Endothelial cell of umbilical vein (primary cell): Measurements from ENCODE around the gene CMIP. TPM values are rescaled to one million over a fixed set of nuclear protein-coding genes. Genes with fewer than 3 reads are reported as not detected.
A peak's percentile ranks its signal among the peaks of the same experiment; 100 is the strongest.

Source experiments
- BruUV-seq: library from RNA; stranded (reverse); fragments of 400-500 nt; replicated peaks from 2 replicates; lab custom pipeline; 2021; lab: Mats Ljungman, UMichigan
- CTCF ChIA-PET: fragments of 300-600, 350-600 bp; sonication (Branson Sonifier 250); formaldehyde crosslinking; loops from one replicate; lab custom pipeline; 2021; ENCODE audit warnings: antibody characterized with exemption, inconsistent platforms; lab: Charles Lee
- POLR2A ChIA-PET: fragments of 300-600, 350-600 bp; sonication (Branson Sonifier 250); formaldehyde crosslinking; loops from one replicate; lab custom pipeline; 2021; ENCODE audit warnings: antibody characterized with exemption, inconsistent platforms; lab: Charles Lee
- DNase-seq: peaks from one replicate; pipeline ENCODE4 v3.0.0-alpha.2; 2011; ENCODE audit warnings: low read depth, low spot score
- FAIRE-seq: peaks from 2 replicates; lab custom pipeline; 2011; peaks lifted over from hg19 to GRCh38; lab: Jason Lieb, UNC
- H2AFZ ChIP-seq: 2 replicates; pipeline ENCODE4 v1.6.0; 2012; ENCODE audit warnings: low read depth, low read length, control low read depth, inconsistent platforms
- H3K27ac ChIP-seq: 2 replicates; pipeline ENCODE4 v1.5.1; 2011; ENCODE audit warnings: low read depth, mild to moderate bottlenecking, control low read depth, low read length, moderate library complexity; ENCODE audit not compliant: insufficient read depth
- H3K27me3 ChIP-seq, 2 experiments: 2 replicates each; pipeline versions ENCODE4 v1.6.0 to v1.6.1; 2011; ENCODE audit warnings: low read length in 2 of 2, mixed read lengths in 1 of 2; ENCODE audit not compliant: control insufficient read depth in 2 of 2, insufficient read depth in 2 of 2
- H3K36me3 ChIP-seq, 2 experiments: 2 replicates in 1 of 2; 3 replicates in 1 of 2; pipeline ENCODE4 v1.5.1; 2011; ENCODE audit warnings: low read length in 2 of 2, mild to moderate bottlenecking in 1 of 2, moderate library complexity in 1 of 2; ENCODE audit not compliant: control insufficient read depth in 2 of 2, insufficient read depth in 2 of 2; ENCODE audit errors: extremely low read depth in 1 of 2
- H3K4me1 ChIP-seq: 3 replicates; pipeline ENCODE4 v1.5.1; 2011; ENCODE audit warnings: mild to moderate bottlenecking, low read length; ENCODE audit not compliant: control insufficient read depth, insufficient read depth; ENCODE audit errors: extremely low read depth
- H3K4me2 ChIP-seq: 2 replicates; pipeline ENCODE4 v1.6.1; 2011; ENCODE audit warnings: low read length, control low read depth, mixed read lengths; ENCODE audit not compliant: insufficient read depth
- H3K4me3 ChIP-seq, 3 experiments: fragments of 200-600 bp in 1 of 3; sonication (generic), shearing (Covaris generic) in 1 of 3; replicated peaks in 1 of 3; 2 replicates each; pipeline ENCODE4 v1.5.1; 2011 to 2016; ENCODE audit warnings: control low read depth in 3 of 3, low read length in 3 of 3, mild to moderate bottlenecking in 2 of 3, inconsistent platforms in 1 of 3, low read depth in 1 of 3, moderate library complexity in 1 of 3; ENCODE audit not compliant: insufficient read depth in 1 of 3
- H3K79me2 ChIP-seq: 2 replicates; pipeline ENCODE4 v1.6.0; 2012; ENCODE audit warnings: low read length, inconsistent platforms; ENCODE audit not compliant: control insufficient read depth, insufficient read depth
- H3K9ac ChIP-seq: replicated peaks from 2 replicates; pipeline ENCODE3; 2011; ENCODE audit warnings: low read length, control low read depth; ENCODE audit not compliant: insufficient read depth; ENCODE audit errors: extremely low read depth
- H3K9me1 ChIP-seq: replicated peaks from 3 replicates; pipeline ENCODE4 v1.6.0; 2011; ENCODE audit warnings: mild to moderate bottlenecking, low read length; ENCODE audit not compliant: control insufficient read depth, insufficient read depth; ENCODE audit errors: extremely low read depth
- H3K9me3 ChIP-seq: replicated peaks from 2 replicates; pipeline ENCODE4 v1.5.1; 2012; ENCODE audit warnings: low read length, inconsistent platforms; ENCODE audit not compliant: control insufficient read depth, insufficient read depth
- H4K20me1 ChIP-seq: replicated peaks from 2 replicates; pipeline ENCODE3; 2011; ENCODE audit warnings: mild to moderate bottlenecking, low read length; ENCODE audit not compliant: control insufficient read depth, insufficient read depth; ENCODE audit errors: extremely low read depth
- CTCF ChIP-seq, 2 donors: IDR thresholded peaks; 1 replicate in 1 of 2; 2 replicates in 1 of 2; pipeline ENCODE4 v1.5.1; 2011; ENCODE audit warnings: low read length in 2 of 2, mild to moderate bottlenecking in 2 of 2, moderate library complexity in 2 of 2, control low read depth in 1 of 2, inconsistent platforms in 1 of 2, low read depth in 1 of 2; ENCODE audit not compliant: insufficient read depth in 1 of 2; ENCODE audit errors: extremely low read depth in 1 of 2
- EZH2 ChIP-seq: IDR thresholded peaks from 2 replicates; pipeline ENCODE4 v1.6.1; 2012; ENCODE audit warnings: borderline replicate concordance, low read depth, mild to moderate bottlenecking, moderate library complexity, low read length, inconsistent platforms; ENCODE audit not compliant: severe bottlenecking
- FOS ChIP-seq: IDR thresholded peaks from 2 replicates; pipeline ENCODE4 v1.6.1; 2011; ENCODE audit warnings: mild to moderate bottlenecking, low read length, moderate library complexity, borderline replicate concordance; ENCODE audit not compliant: insufficient read depth
- GATA2 ChIP-seq: IDR thresholded peaks from 2 replicates; pipeline ENCODE4 v1.7.0; 2011; ENCODE audit warnings: low read depth, mild to moderate bottlenecking, moderate library complexity, mixed read lengths, low read length; ENCODE audit not compliant: insufficient read length, insufficient read depth
- JUN ChIP-seq: IDR thresholded peaks from 2 replicates; pipeline ENCODE4 v1.6.1; 2011; ENCODE audit warnings: borderline replicate concordance, low read depth; ENCODE audit not compliant: insufficient read length, insufficient read depth
- MAX ChIP-seq: IDR thresholded peaks from 2 replicates; pipeline ENCODE4 v1.6.1; 2011; ENCODE audit not compliant: insufficient read depth, insufficient read length
- MYC ChIP-seq: IDR thresholded peaks from one replicate; pipeline ENCODE4 v1.6.1; 2011; ENCODE audit warnings: mild to moderate bottlenecking, low read depth, low read length
- POLR2A ChIP-seq: IDR thresholded peaks from 2 replicates; pipeline ENCODE4 v1.6.1; 2012; ENCODE audit warnings: low read depth, mild to moderate bottlenecking, control low read depth, low read length
- POLR2AphosphoS5 ChIP-seq: IDR thresholded peaks from 2 replicates; pipeline ENCODE4 v1.6.1; 2012; ENCODE audit warnings: low read depth, mild to moderate bottlenecking, control low read depth, low read length, moderate library complexity; ENCODE audit not compliant: insufficient read depth
- dilution Hi-C: fragments of 300-500 bp; cut with MboI; formaldehyde crosslinking; loops from one replicate; pipeline ENCODE4 v1.15.0; 2019; ENCODE audit warnings: low sequenced_read_pairs; ENCODE audit not compliant: extremely low pct_ligation_motif_present
- intact Hi-C: fragments of 100-400 bp; cut with micrococcal nuclease; formaldehyde crosslinking; loops from one replicate; pipeline ENCODE4 v1.10.0; 2022
- polyA plus RNA-seq, 4 experiments: library from polyadenylated mRNA; depleted of rRNA in 3 of 4; stranded (reverse) in 3 of 4; unstranded in 1 of 4; fragments of >200 nt; gene quantifications; 2 replicates each; pipeline versions ENCODE4 v1.2.1 to v1.2.3, GENCODE V29; 2011 to 2012; ENCODE audit warnings: missing spikeins in 1 of 4
- total RNA-seq: library from RNA; stranded (reverse); gene quantifications from 2 replicates; pipeline ENCODE4 v1.2.3, GENCODE V29; 2021

The CMIP gene
- total and polyA plus RNA-seq, 2 donors (not counting 3 experiments of a cell fraction or from before 2014, with no cell fraction given), result 29.0 to 101 TPM

DNA sequence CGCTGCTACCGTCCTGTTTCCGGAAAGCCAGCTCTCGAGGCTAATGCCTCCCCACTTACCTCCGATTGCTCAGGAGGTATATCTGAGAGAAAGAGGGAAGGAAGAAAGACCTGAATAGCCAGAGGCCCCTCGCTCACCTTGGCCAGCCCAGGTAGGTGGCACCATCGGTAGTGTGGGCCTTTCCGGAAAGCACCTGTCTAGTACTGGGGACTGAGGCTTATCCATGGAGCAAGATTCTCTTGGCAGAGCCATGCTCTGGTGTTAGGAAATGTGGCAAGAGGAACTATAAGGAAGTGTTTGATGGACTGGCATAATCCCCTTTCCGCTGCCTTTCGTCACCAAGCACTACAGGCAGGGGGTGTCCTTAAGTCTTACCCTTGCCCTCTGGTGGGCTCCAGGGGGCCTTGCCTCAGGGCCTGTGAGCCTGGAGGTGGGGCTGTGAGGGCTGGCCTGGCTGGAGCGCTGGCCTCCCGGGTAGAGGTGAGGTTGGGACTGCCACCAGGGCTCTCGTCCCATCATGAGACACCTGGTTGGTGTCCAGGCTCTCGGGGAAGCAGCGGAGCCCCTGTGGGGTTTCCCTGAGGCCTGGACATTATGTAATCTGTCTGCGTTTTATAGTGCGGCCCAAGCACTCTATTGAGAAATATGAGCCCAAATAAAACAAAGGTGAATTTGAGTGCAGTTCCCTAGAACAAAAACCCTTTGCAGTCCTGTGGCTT lies 2.9 kb downstream of the CMIP start:
- CTCF ChIA-PET, result interaction anchor here (1.4 kb wide), 1 partner anchor 250 kb away, joined by 3 read pairs; no protein-coding TSS in a partner anchor
- Histone ChIP-seq H3K27me3 (peaks cover 5 to 9% of the 10 kb centered on the region in 2 experiments), H3K9ac (peak overlapping the region; percentile 96), H3K27ac (no peak overlapping the region), H3K4me1 (peaks cover 32% of the 10 kb centered on the region), H3K9me3 (no peaks in the 10 kb centered on the region), H3K9me1 (no peaks in the 10 kb centered on the region), H3K4me2 (peak overlapping the region; percentile 97), H3K4me3 (peak overlapping the region in 2 of 3 experiments; percentile 96 to 97), H3K79me2 (peaks cover 75% of the 10 kb centered on the region), H2AFZ (no peak overlapping the region), H4K20me1 (peaks cover 4% of the 10 kb centered on the region), H3K36me3 (peaks cover 0 to 1% of the 10 kb centered on the region in 2 experiments)
- DNase-seq, result peak; percentile 25
- POLR2A ChIA-PET, result no interaction called here
- TF ChIP-seq POLR2A (no peak), POLR2AphosphoS5 (no peak), MYC (no peak), EZH2 (no peak), CTCF (IDR thresholded peaks at IDR 0.05; ENCODE audit: extremely low read depth in 1 of 2, insufficient read depth in 1 of 2, low read depth in 1 of 2, low read length in 2 of 2) (no peak), MAX (no peak), JUN (no peak), FOS (no peak), GATA2 (no peak)
- dilution Hi-C loops, result no loop called here
- FAIRE-seq, result peak; percentile 73
- intact Hi-C loops, result loop anchor here (1.0 to 5.0 kb wide), 5 partner anchors 9 to 275 kb away; no protein-coding TSS in a partner anchor
- no TSS peak for BruUV-seq
